ENCODE results near the gene PDE6A.

Gene PDE6A

DNA sequence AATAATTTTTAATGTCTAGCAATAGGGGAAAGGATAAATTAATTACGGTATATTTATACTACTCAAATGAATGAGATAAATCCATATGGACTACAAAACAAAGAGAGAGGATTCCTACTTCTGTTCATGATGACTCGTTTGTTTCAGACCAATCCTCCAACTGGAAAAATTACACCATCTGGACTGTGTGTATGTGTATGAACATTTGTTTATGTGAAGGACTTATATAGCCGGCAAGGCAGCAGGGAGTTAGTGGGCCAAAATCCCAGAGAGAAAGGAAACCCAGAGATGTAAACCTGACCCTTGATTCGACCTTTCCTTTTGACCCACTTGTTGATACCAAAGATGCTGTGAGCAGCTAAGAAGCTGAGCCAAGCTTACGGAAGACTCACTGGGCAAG, 20.1 kb downstream of the PDE6A start:
- DNase-seq, result no peak

- DNase-seq, result no peak
These were observed 21.6 kb downstream of the PDE6A start for GRCh38 chr5:149922950-149923349.

GRCh38 chr5:149921597-149921996, 23.0 kb downstream of the PDE6A start:
- no peak for DNase-seq

GRCh38 chr5:149917073-149917676, 27.4 kb downstream of the PDE6A start:
- no peak for DNase-seq

DNA sequence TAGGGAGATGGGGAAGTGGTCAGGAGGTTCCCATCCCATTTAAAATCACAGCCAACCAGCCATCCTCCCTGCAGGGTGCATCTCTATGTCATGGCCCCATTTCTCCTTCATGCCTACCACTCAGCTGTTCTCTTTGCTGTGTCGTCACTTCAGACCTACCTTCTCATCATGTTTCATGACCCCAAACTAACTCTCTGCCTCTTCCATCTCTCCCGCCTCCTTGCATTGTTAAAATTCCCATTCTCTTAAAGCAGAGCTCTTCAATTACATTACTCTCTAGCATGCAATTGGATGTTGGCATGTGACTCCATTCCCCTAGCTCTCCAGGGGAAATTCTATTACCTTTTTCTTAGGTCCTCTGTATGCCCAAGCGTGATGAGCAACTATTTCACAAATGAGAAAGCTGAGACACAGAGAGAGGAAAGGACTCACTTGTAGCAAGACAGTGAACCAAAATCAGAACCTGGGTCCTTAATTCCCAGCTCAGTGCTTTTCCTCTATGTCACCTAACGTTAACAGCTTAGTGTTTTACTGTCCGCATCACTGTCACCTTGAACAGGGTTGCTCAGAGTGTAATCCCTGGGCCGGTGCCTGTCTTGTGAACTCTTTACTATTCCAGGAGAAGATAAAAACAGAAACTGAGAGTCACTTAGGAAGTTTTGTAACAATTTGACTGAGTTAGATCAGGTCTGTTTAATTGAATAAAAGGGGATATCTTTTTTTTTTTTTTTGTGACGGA, 28.1 kb downstream of the PDE6A start:
- DNase-seq, result no peak

DNA sequence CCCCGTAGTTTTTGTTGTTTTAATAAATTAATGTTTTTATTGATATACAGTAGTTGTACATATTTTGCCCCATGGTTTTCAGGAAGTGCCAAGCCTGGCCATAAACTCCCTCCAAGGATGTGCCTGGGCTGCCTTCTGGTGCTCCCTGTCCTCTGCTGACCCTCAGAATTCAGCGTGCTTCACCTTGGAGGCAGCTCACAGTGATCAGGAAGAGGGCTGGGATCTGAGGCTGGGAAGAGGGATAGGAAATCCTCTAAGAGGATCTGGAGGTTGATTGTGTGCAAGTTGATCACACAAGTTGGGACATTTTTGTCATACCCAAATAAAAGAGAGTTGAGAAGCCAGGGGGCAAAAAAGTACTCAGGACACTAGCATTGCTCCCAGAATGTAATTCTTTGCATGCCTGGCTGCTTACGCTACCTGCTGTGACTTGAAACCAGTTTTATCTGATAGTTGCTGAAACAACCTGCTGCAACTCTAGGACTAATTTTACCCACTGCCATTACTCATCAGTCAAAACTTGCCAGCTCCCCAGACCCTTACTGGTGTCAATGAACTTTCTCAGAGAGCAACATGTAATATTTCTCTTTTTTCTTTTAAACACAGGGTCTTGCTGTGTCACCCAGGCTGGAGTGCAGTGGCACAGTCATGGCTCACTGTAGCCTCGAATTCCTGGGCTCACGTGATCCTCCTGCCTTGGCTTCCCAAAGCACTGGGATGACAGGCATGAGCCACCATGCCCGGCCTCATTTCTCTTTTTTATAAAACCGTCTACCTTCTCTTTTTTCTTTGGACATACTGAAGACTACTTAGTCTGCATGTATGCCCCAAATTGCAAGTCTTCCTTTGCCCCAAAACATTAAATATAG, 29.0 kb downstream of the PDE6A start:
- no peak for DNase-seq

DNA sequence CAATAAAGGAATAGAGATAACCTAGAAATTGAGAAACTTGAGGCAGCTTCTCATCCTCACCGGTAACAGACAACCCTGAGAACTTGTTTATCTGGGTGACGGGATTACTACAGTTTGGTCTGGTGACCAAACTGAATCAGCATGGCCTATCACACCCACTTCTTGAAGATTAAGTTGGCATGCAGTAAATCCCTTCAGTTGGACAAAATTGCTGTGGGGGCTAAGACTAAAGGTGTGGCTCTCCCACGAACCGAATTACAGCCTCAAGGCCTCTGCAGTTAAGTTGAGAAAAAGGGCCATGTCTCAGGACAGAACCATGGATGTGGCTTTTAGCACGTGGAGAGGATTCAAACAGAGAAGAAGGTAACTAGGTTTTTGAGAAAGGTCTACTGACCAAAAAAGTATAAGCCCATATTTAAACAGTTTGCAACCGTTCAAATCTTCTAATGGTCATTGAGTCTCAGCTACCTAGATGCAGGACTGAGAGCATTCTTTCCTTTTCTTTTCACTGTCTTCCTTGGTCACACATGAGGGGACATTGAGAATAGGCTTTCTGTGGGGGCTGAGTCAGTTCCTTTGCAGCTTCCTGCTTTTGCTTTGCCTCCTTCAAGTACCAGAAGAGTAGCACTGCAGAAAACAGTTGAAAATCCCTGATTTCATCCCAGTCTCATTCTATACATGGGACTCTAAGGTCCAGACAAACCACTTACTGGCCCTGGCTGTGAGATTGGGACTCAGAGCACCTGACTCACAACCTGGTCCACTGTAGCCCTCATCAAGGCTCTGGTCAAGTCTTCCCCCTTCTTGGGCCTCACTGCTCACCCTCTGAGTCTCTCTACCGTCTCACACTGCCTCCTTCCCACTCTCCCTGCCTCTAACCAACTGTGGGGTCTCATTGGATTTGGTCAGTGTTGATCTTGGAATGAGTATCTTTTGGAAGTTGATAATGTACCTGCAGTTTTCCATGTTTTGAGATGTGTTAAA, 30.9 kb downstream of the PDE6A start:
- no peak for DNase-seq

DNA sequence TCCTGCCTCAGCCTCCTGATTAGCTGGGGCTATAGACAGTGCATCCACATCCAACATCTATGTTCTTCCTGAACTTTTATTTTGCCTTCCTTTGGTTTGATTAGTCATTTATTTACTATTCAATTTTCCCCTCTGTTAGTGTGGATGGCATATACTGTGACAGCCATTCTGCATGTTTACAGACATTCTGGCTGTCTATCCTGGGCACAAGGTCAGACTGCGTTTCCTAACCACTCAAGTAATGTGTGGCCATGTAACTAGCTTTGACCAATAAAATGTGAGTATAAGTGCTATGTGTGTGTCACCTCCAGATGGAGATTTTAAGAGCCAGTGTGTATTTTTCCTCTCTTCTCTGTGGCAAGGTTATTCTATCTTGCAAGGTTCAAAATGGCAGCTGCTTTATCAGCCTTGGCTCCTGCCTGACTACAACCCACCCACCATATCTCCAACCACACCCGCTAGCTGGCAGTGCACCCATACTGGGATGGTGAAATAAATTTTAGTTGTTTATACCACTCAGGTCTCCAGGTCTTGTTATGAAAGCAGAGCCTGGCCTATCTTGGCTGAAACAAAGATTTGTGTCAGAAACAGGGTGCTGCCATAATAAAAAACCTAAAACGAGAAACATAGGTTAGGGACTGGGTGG, 32.2 kb downstream of the PDE6A start:
- DNase-seq, result no peak

GRCh38 chr5:149911031-149911430, 33.6 kb downstream of the PDE6A start:
- DNase-seq, result no peak

DNA sequence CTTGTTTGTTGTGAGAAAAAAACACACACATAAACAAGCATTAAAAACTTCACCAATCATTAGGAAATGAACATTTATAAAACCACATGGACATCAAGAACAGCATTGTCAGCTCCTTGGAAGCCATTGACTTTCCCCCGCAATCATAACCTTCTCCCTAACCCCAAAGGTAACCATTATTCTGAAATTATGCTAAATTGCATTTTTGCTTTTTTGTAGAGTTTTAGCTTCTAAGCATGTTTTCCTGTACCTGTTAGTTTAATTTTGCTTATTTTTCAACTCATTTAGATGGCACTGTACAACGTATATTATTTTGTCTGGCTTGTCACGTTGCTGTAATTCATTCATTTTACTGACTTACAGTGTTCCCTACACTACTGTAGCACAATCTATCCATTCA, 36.8 kb downstream of the PDE6A start:
- no peak for DNase-seq

DNA sequence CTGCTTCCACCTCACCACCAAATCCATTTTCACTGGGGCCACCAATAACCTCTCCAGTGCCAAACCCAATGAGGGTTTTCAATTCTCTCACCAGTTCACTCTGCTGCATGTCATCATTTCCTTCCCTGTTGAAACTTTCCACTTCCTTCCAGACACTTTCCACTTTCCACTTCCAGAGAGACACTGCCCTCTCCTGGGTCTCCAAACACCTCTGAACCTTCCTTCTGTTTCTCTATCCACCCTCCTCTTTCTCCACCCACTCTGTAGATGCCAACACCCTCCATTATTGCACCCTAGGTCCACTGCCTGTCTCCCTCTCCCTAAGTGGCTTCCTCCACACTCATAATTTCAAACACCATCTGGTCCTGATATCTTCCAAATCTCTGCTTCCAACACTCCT, 39.6 kb downstream of the PDE6A start:
- no peak for DNase-seq

GRCh38 chr5:149904293-149904886, 40.2 kb downstream of the PDE6A start:
- no peak for DNase-seq

GRCh38 chr5:149903404-149903803, 41.2 kb downstream of the PDE6A start:
- DNase-seq, result no peak

DNA sequence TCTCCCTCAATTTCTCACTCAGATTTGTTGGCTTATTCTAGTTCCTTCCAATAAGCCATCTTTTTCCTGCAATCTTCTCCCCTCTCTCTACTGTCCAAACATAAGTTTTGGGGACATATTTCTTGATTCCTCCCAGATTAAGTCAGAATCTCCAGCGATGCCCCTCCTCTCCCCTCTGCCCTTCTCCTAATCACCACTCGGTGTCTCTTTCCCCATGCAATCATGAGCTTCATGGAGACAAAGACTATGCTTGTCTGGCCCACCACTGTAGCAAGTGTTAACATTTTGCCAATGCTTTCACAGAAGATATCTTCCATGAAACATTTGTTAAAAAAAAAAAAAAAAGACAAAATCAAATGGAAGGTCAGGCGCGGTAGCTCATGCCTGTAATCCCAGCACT, 42.4 kb downstream of the PDE6A start:
- DNase-seq, result no peak

- no peak for DNase-seq
These were observed 43.1 kb downstream of the PDE6A start for GRCh38 chr5:149901511-149901910.

- no peak for DNase-seq
These were observed 44.2 kb downstream of the PDE6A start for GRCh38 chr5:149900390-149900789.

DNA sequence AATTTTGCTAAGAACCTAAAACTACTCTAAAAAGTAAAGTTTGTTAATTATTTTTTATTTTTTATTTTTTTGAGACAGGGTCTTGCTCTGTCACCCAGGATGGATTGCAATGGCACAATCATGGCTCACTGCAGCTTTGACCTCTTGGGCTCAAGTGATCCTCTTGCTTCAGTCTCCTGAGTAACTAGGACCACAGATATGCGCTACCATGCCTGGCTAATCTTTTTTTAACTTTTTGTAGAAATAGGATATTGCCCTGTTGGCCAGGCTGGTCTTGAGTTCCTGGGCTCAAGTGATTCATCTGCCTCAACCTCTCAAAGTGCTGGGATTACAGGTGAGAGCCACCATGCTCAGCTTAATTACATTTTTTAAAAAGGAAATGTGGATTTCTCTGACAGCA, 45.8 kb downstream of the PDE6A start:
- no peak for DNase-seq

- DNase-seq, result no peak
These were observed 48.9 kb downstream of the PDE6A start for GRCh38 chr5:149895416-149896345.

DNA sequence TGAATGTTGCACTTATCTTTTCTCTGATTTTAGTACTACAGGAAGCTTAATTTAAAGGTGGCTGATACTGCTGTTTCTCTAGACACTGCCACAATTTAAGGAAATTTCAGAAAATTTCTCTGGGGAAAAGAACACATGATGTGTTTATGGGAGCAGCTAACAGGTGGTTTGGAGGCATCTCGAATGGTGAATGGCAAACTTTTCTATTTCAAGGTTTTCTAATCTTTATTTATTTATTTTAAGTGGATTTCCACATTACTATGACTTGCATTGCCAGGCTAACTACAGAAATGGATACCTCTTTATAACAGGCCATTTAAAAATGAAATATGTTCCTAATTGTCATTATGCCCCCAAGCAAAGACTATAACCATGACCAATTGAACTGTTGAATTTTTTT, 50.4 kb downstream of the PDE6A start:
- no peak for DNase-seq

DNA sequence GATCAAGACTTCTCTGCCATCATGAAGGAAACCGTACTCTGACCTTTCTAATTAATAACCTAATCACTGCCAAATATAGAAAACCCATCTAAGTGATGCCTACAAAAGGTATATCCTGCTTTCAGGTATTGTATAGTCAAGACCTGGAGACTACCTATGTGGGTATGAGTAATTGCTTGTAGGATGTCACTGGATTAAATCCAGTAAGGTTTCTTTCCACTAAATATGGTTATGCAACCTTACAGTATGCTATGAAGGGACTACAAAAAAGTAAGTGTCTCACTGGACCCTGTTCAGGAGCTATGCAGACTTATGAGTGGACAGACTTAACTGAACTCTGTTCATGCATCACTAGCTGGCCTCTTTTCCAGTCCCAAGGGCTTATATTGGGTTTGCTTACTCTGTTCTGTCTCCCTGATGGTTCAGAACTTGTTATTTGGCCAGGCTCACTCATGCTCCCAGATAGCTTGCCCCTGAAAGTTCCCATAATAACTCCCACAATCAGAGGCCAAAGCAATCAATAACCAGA, 51.1 kb downstream of the PDE6A start:
- DNase-seq, result no peak

All from DMS79 treated with DMSO at 0.1 percent for 48 hours (cell line).